GM12874 (cell line): ENCODE data around the gene MYH7B.

Source experiments
- CTCF ChIP-seq: IDR thresholded peaks from 2 replicates; pipeline ENCODE4 v1.5.1; 2011; ENCODE audit warnings: low read depth, mild to moderate bottlenecking, control low read depth, low read length, moderate library complexity; ENCODE audit not compliant: insufficient read depth

MYH7B gene

GRCh38 chr20:34955231-34956040, at the start of gene MYH7B, which contains the start of gene GSS:
Gene MYH7B (plus strand): TSS chr20:34955868. CDS start chr20:34978006, 22,138 bp downstream.
Gene GSS (minus strand): TSS chr20:34955806. CDS start chr20:34951852, 3,954 bp downstream.
- peak; percentile 45 for TF ChIP-seq CTCF

- no peak for TF ChIP-seq CTCF
Observed at GRCh38 chr20:34907616-34908469, 47.8 kb upstream of the MYH7B start.

- TF ChIP-seq CTCF, result no peak
Observed at GRCh38 chr20:34915131-34915530, 40.5 kb upstream of the MYH7B start.

- TF ChIP-seq CTCF, result no peak
Observed at GRCh38 chr20:34915749-34916455, 39.8 kb upstream of the MYH7B start.

- TF ChIP-seq CTCF, result no peak
Observed at GRCh38 chr20:34916774-34917354, 38.8 kb upstream of the MYH7B start.

- TF ChIP-seq CTCF, result no peak
Observed at GRCh38 chr20:34920055-34920454, 35.6 kb upstream of the MYH7B start.
